ENCODE data around the gene MPDZ. TPM values are rescaled to one million over a fixed set of nuclear protein-coding genes. Genes with fewer than 3 reads are reported as not detected.

The MPDZ gene
- total and polyA plus RNA-seq, 2 of the 4 experiments (the other 2 are of a cell fraction): 18.8 to 39.3 TPM

GRCh38 chr9:13244181-13244580, 35.3 kb downstream of the MPDZ start:
- in situ Hi-C loops (cut with MboI; ENCODE audit: low sequenced_read_pairs): no loop called here
- ChIA-PET CTCF (no interaction called here), POLR2A (ENCODE audit: unreplicated experiment) (interaction anchor here (0.6 kb wide), 1 partner anchor 706 kb away, joined by 4 read pairs; no protein-coding TSS in a partner anchor)
- H3K4me1 ChIP-seq (ENCODE audit: control insufficient read depth, insufficient read depth, low read length): no peaks in the 10 kb centered on the region
- intact Hi-C loops (cut with micrococcal nuclease): no loop called here
- 0 out of 2 replicates have a peak, but pooled peaks cover 2% of the 10 kb centered on the region for H3K9me1 ChIP-seq (ENCODE audit: insufficient read depth, low read length)
- no peak overlapping the region for H3K18ac ChIP-seq (ENCODE audit: low read depth, low read length)
- DNase-seq (no peak), ATAC-seq (ENCODE audit: low read depth) (no peak)
- no peaks in the 10 kb centered on the region for H3K27me3 ChIP-seq (ENCODE audit: control insufficient read depth, insufficient read depth, low read length)
- no peak overlapping the region for H3K56ac ChIP-seq (ENCODE audit: extremely low read depth, insufficient read depth, low read length)
- H3K27ac ChIP-seq (ENCODE audit: insufficient read depth, low read length): no peak overlapping the region
- no CpG with 5 or more reads among the region's 3 CpGs for WGBS, 2 experiments (ENCODE audit: extremely low coverage in 2 of 2, insufficient read length in 1 of 2)
- no peak overlapping the region for H3K4me3 ChIP-seq (ENCODE audit: insufficient read depth, low read depth, low read length)
- dilution Hi-C loops (cut with HindIII; ENCODE audit: low sequenced_read_pairs, unreplicated experiment): no loop called here
- no peak overlapping the region for H2BK120ac ChIP-seq (ENCODE audit: low read depth, low read length)
- BruUV-seq (replicated peaks): no TSS peak
- H3K23ac ChIP-seq (ENCODE audit: low read depth, low read length): no peak overlapping the region
- H4K5ac ChIP-seq (ENCODE audit: low read depth, low read length): no peak overlapping the region
- H2BK5ac ChIP-seq (ENCODE audit: low read depth, low read length, poor library complexity, severe bottlenecking): no peak overlapping the region
- H3K9ac ChIP-seq (ENCODE audit: low read depth, low read length): no peak overlapping the region
- no peak overlapping the region for H2AK9ac ChIP-seq (replicated peaks; ENCODE audit: low read depth, low read length, poor library complexity)
- H3K14ac ChIP-seq (replicated peaks; ENCODE audit: low read depth, low read length): no peak overlapping the region
- peaks cover 11% of the 10 kb centered on the region for H3K36me3 ChIP-seq (ENCODE audit: control insufficient read depth, insufficient read depth, low read length)
- H3K4ac ChIP-seq (ENCODE audit: low read depth, low read length): no peak overlapping the region
- no peak overlapping the region for H2AK5ac ChIP-seq (ENCODE audit: low read depth, low read length)
- no peak overlapping the region for H2AFZ ChIP-seq (replicated peaks; ENCODE audit: low read length, poor library complexity)
- H4K20me1 ChIP-seq (ENCODE audit: insufficient read depth, low read length): no peaks in the 10 kb centered on the region
- no peak overlapping the region for H2BK20ac ChIP-seq (ENCODE audit: low read depth, low read length)
- H3K4me2 ChIP-seq (ENCODE audit: low read depth, low read length): no peak overlapping the region
- H3K9me3 ChIP-seq (ENCODE audit: control insufficient read depth, insufficient read depth, low read length): no peaks in the 10 kb centered on the region
- no peak overlapping the region for H4K8ac ChIP-seq (ENCODE audit: low read depth in 2 of 2, low read length in 2 of 2)
- no peak overlapping the region for H2BK15ac ChIP-seq (ENCODE audit: low read depth, low read length)
- TF ChIP-seq CEBPB (IDR thresholded peaks at IDR 0.05; ENCODE audit: low read depth, low read length) (no peak), SMC3 (IDR thresholded peaks at IDR 0.05; ENCODE audit: low read depth, low read length) (no peak), MXI1 (IDR thresholded peaks at IDR 0.05; ENCODE audit: borderline replicate concordance, low read depth, low read length) (no peak), RAD21 (IDR thresholded peaks at IDR 0.05; ENCODE audit: low read length) (no peak), RCOR1 (IDR thresholded peaks at IDR 0.05; ENCODE audit: insufficient replicate concordance, low read length) (no peak), USF2 (IDR thresholded peaks at IDR 0.05; ENCODE audit: low read depth, low read length) (no peak), ELK1 (IDR thresholded peaks at IDR 0.05; ENCODE audit: borderline replicate concordance, low read depth, low read length) (no peak), POLR2A (IDR thresholded peaks at IDR 0.05; ENCODE audit: low read depth, low read length) (no peak), NFE2L2 (IDR thresholded peaks at IDR 0.05; ENCODE audit: low read depth, low read length) (no peak), FOS (IDR thresholded peaks at IDR 0.05; ENCODE audit: low read depth, low read length) (no peak), RFX5 (IDR thresholded peaks at IDR 0.05; ENCODE audit: low read depth, low read length) (no peak), MAZ (IDR thresholded peaks at IDR 0.05; ENCODE audit: borderline replicate concordance, low read depth, low read length) (no peak), CHD1 (IDR thresholded peaks at IDR 0.05; ENCODE audit: low read depth, low read length) (no peak), CTCF (conservative IDR thresholded peaks at IDR 0.05; ENCODE audit: low read depth, low read length) (no peak)
- no peak overlapping the region for H4K91ac ChIP-seq (ENCODE audit: insufficient read depth, low read depth, low read length)
- H3K79me1 ChIP-seq (ENCODE audit: low read depth in 1 of 2, low read length in 2 of 2): no peaks in the 10 kb centered on the region; a peak in 1 of 4 replicates
